ENCODE data around the gene HELZ2.

Gene HELZ2

DNA sequence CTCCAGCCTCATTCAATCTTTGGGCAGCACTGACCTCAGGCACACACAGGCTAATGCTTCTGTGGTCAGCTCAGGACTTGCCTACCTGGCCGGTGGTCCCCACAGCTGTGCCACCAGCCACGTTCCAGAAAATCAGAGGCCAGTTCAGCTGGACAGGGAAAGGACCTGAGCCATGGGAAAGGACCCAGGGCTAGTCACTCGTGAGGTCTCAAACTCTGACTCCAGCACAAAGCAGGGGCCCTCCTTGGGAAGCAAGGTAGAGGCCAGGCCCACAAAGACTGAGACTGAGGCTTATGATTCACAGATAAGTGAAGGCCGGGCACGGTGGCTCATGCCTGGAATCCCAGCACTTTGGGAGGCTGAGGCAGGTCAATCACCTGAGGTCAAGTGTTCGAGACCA, 22.4 kb upstream of the HELZ2 start:
- DNase-seq: no peak

DNA sequence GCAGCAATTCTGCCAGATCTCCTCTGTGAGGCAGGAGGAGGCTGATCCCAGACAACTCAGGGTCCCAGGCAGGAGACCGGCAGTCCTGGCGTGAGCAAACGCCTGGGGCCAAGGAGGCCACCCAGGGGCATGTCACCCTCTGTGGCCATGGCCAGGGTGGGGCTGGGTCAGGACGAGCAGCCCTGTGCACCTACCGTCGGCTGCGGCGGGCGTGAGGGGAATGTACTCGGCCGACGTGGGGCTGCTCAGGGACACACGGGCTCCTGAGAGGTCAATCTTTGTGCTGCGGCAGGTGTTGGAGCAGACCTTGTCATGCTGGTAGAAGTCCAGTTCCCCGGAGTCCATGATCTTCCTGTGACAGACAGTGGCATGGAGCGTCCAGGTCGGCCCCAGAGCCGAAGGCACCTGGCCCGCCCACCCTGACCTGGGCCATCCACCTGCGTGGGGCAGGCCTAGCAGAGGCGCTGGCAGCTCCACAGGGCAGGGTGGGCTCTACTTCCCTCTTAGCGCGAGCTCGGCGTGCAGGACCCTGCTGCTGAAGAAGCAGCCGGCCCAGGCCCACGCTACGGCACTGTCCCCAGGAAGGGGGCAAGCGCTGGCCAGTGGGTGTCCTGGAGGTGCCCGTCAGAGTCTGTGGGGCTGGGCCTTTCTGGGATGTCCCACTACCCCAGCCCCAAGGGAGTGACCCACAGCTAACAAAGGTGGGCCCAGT, 21.5 kb upstream of the HELZ2 start:
- DNase-seq: no peak

DNA sequence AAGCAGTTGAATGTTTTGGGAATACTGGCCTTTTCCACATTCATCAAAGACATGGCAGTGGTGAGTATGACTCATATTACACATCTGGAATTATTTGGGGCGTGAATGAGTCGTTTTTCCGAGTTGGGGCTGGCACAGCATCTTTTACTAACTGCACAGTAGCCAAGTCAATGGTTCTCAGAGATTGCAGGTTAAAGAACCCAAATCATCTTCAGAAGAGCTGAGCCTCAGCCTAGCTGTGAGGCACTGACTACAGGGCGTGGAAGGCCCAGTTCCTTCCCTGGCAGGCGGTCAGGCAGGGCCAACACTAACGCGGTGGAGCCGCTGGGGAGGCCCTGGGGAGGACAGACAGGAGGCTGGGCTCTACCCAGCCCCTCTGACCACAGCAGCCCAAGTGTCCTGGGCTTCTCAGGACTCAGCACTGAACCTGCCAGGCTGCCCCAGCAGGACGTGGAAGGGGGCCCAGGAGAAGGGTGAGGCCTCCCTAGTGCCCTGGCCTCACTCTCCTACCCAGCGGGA, 20.1 kb upstream of the HELZ2 start:
- DNase-seq: no peak

DNA sequence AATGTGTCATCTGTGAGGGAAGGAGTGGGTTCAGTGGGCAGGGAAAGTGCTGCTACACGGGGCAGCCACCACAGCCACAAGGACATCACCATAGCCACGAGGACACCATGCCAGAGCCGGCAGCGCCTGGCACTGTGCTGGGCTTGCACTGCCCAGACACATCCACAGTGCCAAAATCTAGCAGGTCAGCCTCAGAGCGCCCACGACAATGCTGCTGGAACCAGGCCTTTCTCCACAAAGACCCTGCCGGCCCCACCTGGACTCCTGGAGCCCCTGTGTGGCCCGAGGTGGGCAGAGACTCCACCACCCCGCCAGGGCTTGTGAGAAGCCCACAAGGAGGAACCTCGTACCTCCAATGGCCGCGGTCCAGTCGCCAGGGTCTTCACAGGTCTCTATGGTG, 18.6 kb upstream of the HELZ2 start:
- no peak for DNase-seq

DNA sequence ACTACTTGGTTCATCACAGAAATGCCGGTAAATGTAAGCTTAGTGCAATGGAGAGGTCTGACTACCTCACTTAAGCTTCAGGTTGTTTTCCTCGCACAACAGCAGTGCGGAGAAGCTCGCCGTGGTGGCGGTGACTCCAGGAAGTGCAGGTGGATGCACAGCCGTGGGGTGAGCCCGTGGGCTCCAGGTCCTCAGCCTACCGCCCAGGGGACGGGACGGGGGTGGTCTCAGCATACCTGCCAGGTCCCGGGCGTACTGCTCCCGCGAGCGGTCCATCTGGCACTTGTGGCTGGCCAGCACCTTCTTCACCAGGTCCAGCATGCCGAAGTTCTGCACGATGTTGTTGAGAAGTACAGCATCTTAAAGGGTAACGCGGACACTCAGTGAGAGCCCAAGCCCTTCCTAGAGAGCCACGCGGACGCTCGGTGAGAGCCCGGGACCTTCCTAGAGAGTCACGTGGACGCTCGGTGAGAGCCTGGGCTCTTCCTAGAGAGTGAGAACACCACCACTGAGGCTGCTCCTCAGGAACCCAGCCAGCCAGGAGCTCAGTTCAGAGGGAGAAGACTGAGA, 17.8 kb upstream of the HELZ2 start:
- no peak for DNase-seq

DNA sequence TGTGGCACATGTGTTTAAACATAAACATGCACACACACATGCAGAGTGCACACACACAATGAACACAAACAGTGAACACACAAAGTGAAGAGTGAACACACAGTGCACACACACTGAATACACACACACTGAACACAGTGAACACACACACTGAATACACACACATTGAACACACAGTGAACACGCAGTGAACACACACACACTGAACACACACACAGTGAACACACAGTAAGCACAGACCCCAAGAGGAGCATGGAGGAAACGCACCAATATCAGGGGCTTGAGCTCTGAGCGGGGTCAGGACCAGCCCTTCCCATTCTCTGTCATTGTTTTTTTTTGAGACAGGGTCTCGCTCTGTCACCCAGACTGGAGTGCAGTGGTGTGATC, 17.1 kb upstream of the HELZ2 start:
- DNase-seq: no peak

DNA sequence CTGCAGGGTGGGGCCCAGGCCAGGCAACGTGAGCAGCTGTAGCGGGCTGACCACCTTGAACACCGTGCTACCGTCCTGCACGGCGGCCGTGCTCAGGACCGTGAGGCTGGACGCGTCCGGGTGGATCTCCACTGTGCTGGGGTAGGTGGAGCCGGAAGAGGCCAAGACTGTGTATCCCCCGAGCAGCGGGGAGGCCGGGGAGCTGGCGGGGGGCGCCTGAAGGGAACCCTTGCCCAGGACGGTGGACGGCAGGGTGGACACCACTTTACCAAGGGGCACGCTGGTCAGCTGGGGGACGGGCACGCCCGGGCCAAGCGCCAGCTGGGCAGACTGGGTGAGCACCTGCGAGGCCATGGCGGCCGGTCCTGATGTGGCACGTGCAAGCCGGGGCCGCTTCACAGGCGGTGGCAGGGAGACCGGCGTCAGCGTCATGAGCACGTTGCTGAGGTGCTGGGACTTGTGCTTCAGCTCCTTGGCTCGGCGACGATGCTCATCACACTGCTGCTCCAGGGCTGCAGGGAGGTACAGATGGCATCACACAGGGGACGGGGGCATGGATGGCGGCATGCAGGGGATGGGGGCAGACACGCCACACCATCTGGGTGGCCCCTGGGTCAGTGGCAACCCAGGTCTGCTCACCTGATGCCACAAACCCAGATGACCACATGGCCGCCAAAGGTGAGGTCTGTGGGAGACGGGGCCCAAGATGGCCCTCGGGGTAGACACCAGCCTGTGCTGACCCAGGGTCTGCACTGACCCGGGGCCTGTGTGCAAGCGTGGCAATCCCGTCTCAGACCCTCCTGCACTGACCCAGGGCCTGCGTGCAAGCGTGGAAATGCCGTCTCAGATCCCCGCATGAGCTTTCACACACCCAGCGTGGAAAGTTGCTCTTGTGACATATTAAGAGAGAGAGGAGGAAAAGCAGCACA, 16.4 kb upstream of the HELZ2 start:
- no peak for DNase-seq

DNA sequence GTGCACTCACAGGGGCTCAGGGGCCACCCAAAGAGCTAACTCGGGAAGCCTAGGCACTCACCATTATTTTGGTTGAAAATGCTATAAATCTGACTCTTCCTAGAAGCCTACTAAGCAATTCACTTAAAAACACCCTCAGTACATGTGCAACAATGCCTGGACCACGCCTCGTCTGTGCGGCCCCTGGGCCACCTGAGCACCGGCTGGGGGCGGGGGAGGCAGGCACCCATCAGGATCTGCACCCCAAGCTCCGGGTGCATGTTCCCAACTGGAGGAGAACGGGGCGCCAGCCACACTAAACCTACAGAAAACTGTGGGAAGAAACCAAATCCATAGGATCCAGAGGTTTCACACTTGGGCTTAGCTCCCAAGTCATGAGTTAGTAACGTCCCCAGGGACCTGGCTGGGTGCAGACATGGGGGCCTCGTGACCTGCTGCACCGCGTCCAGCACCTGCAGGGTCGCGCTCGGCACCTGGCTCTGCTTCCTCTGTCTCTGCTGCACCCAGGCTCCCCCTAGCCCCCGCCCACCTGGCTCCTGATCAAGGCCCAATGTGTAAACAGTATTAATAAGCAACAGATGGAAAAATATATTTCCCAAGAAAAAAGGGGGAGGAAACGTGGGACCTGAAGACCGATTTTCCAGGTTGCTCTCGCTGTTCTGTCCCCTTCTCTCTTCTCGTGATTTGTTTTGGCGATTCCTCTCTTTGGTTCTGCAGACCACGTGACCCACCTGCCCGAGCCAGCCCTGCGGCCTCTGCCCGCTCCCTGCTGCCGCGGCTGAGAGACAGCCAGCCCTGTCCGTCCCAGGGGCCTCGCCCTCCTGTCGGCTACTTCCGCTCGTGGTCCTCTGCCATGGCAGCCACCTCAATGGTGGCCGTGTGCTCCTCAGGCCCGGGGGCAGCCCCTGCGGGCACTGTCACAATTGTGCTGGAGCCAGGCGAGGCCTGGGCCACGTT, 15.5 kb upstream of the HELZ2 start:
- DNase-seq: no peak

DNA sequence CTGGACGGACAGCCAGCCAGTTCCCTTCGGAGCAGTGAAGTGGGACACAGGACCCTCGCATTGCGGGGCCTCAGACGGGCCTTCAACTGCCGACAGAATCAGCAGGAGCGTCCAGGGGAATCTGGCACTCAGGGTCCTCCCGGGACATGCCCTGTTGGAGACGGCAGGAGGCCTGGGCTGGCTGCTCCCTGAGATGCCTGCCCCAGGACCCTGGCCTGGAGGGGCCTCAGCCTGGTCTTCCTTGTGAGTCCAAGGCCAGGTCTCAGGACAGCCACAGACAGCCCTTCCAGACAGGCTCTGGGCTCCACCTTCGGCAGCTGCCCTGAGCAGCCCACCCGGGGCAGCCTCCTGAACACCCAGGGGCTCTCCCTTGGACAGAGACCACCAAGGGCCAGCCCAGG, 14.6 kb upstream of the HELZ2 start:
- no peak for DNase-seq

DNA sequence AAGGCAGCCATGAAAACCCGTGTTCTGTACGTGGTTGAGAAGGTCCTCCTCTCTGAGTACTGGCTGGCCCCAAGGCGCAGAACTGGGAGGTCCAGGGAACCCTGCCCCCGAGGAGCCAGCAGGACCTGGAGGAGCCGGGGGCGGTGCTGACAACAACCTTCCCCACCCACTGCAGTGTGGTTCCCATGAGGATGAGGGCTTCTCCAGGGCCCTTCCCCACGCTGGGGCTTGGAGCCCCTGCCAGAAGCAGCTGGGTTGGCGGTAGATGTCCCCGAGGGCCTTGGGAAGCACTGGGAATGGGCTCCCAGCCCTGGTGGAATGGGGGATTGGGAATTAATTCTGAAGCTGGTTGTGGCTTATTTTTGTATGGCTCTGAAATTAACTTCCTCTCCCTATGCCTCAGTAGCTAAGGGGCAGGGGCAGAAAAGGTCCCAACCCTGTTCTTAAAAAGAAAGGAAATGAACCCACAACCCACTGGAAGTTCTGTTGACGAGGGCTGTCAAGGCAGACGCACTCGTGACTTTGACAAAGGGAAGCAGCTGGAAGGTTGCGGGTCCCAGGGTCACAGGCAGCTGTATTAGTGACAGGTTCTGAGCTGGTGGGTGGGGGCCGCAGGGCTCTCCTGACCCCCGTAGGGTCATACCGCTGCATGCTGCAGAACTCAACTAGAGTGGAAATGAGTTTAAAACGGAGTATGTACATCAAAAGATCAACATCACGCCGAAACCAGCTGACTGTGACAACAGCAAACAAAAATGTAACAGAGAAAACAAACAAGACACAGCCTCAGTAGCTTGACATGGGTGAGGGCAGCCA, 13.9 kb upstream of the HELZ2 start:
- DNase-seq: no peak

DNA sequence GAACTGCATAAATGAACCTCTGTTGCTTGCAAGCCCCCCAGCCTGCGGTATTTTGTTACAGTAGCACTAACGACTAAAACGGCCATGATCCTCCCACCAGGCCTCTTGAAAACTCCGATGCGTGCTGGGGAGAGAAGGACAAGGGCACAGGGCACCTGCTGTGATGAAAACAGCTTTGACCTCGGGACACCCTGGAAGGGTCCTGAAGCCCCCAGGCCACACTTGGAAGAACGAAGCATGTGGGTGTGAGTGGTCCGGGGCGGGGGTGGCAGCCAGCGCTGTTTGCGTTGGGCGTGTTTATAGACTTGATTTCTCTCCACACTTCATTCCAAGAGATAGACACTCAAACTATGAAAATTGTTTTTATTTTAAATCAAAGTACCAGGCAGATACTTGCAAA, 13.2 kb upstream of the HELZ2 start:
- DNase-seq: no peak

DNA sequence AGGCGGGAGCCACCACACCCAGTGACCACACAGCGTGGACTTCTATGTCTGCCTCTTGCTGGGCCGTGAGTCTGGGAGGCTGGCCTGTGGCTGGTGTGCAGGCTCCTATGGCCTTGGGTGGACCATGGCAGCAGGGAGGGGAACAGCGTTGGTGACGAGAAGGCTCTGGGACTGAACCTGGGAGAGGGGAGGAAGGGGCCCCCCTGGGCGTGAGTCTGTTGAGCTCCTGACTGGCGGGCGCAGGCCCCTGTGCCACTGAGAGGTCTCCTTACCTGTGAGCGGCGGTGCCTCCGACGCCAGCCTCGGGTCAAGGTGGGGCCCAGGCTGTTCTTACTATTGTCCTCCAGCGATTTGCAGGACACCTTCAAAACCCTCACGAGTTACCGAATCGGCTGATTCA, 12.8 kb upstream of the HELZ2 start:
- no peak for DNase-seq

DNA sequence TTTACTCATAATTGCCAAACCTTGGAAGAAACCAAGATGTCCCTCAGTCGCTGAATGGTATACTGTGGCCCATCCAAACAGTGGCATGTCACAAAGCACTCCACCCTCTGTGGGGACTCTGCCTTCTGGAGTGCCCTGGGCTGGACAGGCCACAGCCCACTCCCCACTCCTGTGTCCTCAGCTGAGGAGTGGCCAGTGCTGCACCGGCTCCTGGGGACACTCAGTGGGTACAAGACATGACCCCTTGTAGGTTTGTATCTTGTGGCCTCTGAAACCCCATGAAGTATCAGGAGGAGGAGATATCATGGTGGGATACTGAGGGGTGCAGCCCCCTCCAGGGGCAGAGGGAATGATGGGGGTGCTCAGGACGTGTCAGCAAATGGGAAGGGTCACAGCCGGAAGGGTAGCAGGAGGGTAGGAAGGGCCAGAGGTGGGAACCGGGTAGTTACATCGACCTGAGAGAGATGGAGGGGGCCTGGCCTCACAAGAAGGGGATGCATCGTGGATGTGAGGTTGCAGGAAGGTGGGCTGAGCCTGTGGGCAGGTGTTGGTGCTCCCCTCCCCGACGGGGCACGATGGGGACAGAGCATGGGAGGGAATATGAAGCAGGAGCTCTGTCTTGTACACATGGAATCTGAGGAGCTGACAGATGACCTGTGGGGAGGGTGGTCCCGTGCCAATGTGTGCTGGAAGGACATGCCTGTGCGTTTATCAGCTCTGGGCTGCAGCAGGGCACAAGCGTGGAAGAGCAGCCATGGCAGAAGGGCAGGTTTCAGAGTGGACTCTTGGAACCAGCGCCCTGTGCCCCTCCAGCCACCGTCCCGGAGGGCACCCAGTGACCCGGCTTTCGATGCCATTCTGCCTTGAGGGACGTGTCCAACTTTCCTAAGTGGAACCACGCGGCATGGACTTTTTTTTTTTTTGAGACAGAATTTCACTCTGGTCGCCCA, 11.9 kb upstream of the HELZ2 start:
- no peak for DNase-seq

DNA sequence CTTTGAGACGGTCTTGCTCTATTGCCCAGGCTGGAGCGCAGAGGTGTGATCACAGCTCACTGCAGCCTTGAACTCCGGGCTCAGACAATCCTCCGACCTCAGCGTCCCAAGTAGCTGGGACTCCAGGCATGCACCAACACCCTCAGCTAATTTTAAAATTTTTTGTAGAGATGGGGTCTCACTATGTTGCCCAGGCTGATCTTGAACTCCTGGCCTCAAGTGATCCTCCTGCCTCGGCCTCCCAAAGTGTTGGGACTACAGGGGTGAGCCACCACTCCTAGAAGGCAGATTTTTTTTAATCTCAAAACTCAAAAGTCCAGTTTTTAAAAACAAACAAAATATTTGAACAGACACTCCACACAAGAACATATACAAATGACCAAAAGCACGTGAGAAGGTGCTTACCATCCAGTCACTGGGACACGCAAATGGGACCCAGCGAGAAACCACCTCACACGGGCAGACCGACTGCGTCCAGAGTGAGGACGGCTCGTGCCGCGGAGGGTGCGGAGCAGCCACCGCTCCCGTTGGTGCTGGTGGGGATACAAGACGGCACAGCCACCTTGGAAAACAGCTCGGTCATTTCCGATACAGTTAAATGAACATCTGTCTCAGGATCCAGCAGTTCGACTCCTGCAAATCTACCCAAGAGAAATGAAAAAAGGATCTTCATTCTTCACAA, 8.5 kb upstream of the HELZ2 start:
- DNase-seq: no peak

DNA sequence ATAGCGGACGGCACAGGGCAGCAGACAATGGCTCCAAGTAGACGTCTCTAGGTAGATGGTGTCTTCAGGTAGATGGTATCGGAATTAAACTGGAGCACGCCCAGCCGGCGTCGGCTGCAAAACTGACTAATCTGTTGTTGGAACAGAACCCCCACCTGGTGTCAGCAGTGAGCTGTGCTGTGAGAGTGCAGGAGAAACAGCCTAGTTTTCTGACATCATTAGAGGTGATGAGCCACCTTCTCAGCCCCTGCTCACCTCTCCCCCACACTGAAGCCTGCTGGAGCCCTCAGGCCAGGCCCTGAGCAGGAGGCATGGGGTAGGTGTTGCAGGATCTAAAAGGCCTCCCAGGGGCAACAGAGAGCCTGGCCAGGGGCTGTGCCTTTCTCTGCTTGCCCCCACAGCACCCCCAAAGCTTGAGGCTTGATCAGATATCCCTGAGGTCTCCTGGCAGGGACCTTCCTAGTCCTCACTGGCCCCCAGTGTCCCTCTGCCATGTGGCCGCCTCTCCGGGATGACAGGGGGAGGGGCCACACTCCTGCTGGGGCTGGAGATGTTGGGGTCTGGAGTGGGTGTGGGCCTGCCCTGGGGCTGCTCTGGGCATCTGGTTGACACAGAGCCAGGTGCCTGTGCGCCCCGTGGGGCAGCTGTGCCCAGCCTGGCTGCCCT, 6.9 kb upstream of the HELZ2 start:
- peak; percentile 79 for DNase-seq

DNA sequence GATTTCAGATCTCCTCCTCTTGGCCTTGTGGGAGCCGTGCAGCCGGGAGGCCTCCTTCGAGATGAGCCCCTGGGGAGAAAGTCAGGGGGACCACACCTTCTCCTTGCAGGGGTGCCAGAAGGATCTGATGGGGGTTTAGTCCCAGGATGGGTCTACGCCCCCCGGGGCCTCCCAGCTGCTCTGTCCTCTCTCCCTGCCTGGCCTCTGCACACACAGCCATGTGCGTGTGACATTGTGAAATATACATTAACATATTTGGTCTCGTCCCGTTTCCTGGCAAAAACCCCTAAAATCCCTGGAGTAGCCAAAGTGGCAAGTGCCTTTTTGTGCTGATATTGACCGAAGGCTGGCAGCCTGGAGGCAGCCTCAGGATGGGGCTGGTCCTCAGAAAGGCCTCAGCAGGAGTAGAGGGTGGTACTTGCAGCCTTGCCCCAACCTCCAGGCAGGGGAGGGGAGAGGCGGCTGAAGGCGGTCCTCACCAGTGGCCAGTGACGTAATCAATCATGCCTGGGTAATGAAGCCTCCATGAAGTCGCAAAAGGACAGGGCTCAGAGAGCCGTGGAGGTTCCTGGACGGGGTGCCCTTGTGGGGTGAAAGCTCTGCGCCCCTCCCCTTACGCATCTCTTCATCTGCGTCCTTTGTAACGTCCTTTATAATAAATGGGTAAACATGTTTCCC, 5.1 kb upstream of the HELZ2 start:
- DNase-seq: no peak

DNA sequence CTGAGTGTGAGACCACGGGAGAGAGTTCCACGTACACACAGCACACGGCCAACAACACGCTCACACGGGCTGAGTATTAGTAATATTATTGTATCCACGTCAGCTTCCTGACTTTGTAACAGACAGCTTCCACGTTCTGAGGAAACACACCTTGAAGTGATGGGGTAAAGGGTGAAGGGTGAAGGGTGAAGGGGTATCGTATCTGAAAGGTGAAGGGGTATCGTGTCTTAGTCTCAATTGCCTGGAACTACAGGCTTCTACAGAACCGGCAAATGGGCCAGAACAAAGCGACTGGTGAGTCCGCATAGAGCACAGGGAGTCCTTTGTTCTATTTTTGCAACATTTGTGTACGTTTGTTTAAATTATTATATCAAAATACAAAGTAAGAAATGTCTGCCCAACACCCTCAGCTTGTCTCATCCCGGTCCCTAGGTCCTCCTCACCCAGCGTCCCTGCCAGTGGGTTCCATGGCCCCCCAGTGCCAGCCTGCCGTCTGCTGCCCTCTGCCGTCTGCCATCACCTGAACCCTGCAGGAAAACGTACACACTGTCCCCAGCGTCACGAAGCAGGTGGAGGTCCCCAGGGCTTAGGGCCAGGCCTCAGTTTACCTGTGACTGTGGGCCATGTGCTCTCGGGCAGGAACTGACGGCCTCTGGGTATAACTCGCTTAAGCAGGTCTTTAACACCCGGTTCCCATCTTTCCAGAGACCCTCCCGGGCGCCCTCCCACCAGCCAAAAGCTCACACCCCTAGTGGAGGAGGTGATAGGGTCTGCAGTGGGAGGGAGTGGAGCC, 4.4 kb upstream of the HELZ2 start:
- no peak for DNase-seq
